Skin epidermis (tissue), 12 donors: ENCODE results near the gene NRCAM.
"Not testable (repeated sequence)": the region's sequence is repeated elsewhere in the genome, so short reads cannot be mapped to it uniquely, and the experiment has no call there.

Experiments
- H3K27ac ChIP-seq, 21 experiments: fragments of 200-600 bp; sonication (generic) in 11 of 21; one replicate each; pipeline ENCODE4 v1.5.0; 2020; ENCODE audit warnings: mild to moderate bottlenecking in 3 of 21, inconsistent platforms in 2 of 21, moderate library complexity in 2 of 21
- H3K4me3 ChIP-seq, 7 experiments: fragments of 200-600 bp; sonication (generic) in 2 of 7; one replicate each; pipeline ENCODE4 v1.5.0; 2020; ENCODE audit warnings: inconsistent platforms in 2 of 7, mild to moderate bottlenecking in 2 of 7, moderate library complexity in 1 of 7

NRCAM gene

DNA sequence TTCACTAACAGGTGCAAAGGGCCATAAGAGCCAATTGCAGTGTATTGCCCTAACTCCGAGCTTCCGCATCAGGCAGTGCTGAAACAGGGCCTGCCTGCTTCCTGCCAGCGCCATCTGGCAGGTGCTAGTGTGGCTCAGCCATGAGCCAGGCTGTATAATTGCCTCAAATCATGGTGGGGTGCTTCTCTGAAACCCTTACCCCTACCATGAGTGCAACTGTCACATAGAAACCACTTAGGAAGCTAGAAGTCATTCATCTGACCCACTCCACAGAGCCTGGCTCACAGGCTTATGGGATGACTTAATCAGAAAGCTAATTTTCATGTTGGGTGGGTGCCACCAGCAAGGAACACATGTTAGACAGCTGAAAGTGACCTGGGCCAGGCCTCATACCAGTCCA lies 192.8 kb downstream of the NRCAM start:
- Histone ChIP-seq H3K27ac (no peak overlapping the region), H3K4me3 (no peak overlapping the region)

DNA sequence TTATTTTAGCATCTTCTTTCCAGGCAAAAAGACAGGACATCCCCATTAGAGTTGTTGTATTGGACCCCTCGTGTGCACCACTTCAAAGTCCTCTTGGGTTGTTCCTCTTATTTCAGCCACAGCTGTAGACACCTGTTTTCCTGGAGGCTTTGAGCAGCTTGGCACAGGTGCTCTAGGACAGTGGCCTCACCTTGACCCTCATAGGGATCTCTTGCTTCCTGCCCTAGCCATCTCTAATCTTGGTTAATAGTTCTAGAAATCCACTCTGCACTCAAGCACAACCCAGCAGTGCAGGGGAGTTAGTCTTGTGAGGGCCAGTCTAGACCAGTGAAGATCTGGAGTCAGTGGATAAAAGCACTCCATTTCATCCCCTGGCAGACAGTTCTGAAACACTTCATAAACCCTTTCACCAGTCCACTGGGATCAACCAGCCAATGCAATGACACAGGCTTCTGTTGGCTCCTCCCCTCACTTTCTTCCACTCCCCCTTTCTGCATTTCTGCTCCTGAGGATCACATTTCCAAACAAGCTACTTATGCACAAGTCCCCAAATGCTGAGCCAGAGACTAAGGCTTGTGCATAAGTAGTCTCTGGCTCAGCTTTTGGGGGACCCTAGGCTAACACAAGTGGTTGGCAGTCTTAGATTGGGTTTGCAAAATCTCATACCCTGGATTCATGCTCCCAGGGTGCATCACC lies 194.5 kb downstream of the NRCAM start:
- H3K27ac ChIP-seq: no peak overlapping the region
- no peak overlapping the region for H3K4me3 ChIP-seq

DNA sequence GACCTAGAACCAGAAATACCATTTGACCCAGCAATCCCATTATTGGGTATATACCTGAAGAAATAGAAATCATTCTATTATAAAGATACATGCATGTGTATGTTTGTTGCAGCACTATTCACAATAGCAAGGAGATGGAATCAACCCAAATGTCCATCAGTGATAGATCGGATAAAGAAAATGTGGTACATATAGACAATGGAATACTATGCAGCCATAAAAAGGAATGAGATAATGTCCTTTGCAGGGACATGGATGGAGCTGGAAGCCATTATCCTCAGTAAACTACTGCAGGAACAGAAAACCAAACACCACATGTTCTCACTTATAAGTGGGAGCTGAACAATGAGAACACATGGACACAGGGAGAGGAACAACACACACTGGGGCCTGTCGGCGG lies 196.8 kb downstream of the NRCAM start:
- H3K4me3 ChIP-seq, H3K27ac ChIP-seq: not testable (repeated sequence)

DNA sequence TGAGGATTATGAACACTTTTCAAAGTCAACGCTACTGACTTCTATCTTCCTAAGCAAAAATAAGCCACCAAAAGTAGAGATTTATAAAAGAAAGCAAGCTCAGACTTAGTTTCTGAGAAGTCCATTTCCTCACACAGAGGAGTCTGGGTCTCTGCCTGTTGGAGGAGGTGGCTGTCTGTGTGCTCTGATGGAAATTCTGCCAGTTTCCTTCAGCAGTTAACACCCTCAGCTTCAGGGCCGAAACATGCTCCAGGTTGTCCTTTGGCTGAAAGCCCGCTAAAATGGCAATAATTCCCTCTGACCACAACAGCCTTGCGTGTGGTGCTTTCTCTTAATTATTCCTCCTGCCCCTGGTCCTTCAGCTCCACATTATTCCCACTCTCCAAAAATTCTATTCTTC lies 198.3 kb downstream of the NRCAM start:
- H3K4me3 ChIP-seq: no peak overlapping the region
- H3K27ac ChIP-seq: no peak overlapping the region

DNA sequence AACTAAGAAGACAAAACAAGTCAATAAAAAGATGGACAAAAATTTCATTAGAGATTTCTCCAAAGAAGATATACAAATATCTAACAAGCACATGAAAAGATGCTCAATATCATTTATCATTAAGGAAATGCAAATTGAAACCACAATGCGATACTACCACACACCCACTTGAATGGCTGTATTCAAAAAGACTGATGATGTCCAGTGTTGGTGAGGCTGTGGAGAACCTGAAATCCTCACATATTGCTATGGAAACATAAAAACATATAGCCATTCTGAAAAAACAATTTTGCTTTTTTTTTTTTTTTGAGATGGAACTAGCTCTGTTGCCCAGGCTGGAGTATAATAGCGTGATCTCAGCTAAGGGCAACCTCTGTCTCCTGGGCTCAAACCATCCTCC lies 202.0 kb downstream of the NRCAM start:
- no peak overlapping the region for H3K27ac ChIP-seq

DNA sequence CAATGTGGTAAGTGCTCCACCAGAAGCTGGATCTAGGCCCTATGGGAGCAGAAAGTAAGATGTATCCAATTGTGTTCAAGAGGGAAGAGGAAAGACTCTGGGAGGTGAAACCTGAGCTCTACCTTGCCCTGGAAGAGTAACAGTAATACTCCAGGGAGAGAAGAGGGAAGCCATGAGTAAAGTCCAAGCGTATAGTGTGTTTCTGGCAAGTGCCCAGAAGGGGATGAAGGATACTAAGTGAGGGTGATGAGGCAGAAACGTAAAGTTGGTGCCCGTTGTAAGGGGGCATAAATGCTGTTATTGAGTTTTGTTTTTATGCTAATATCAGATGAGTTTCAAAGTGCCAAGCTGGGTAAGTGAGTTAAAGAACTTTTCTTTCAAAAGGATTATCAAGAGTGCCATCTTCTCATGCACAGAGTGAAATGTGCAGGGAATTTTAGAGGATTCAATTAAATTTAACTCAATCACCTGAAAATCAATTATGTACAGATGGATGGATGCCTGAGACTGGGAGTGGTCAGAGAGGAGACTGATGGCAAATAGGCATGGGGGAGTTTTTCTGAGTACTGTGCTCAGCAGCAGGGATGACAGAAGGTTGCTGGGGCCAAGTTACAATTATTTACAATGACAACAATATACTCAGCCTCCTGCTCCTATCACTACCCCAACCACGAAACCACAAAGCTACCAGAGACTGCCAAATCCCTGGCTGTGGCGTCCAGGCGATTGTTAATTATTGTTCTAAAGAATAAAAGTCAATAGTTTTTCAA lies 202.8 kb downstream of the NRCAM start:
- no peak overlapping the region for H3K27ac ChIP-seq
- H3K4me3 ChIP-seq: no peak overlapping the region

More for the DNA sequence above, 202.0 kb downstream of the NRCAM start:
- no peak overlapping the region for H3K4me3 ChIP-seq

DNA sequence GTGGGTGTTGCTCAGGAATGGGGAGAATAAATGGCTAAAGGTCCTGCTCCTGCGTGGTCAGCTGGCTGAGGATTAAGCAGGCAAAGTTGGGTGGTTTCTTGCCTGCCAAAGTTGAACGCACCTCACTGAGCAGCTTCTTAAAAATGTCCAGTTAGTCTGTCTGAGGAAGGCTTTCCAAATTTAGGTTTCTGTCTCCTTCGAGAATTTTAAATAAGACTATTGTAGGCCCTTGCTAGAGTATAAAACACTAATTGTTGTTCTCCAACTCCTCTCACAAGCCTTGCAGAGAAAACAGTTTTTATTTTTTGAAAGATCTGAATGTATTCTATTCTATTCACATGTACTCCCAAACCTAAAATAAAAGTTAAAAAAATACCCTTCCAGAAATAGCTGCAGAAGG lies 204.1 kb downstream of the NRCAM start:
- Histone ChIP-seq H3K4me3 (no peak overlapping the region), H3K27ac (no peak overlapping the region)

DNA sequence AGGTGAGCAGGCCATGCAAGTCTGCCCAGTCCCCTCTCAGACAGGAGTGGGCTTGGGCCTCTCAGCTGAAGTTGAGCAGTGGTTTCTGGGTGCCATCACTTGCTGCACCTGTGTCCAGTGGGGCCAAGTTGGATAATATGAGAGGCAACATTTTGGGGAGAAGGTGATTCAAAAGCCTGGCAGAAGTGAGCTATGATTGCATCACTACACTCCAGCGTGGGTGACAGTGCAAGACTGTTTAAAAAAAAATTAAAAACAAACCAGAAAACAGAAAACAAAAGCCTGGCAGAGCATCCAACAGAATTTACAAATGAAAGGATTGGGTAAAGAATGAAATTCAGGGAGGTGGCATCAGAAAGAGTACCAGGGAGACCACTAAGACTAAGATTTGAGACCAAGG lies 204.5 kb downstream of the NRCAM start:
- H3K27ac ChIP-seq: no peak overlapping the region
- H3K4me3 ChIP-seq: no peak overlapping the region

DNA sequence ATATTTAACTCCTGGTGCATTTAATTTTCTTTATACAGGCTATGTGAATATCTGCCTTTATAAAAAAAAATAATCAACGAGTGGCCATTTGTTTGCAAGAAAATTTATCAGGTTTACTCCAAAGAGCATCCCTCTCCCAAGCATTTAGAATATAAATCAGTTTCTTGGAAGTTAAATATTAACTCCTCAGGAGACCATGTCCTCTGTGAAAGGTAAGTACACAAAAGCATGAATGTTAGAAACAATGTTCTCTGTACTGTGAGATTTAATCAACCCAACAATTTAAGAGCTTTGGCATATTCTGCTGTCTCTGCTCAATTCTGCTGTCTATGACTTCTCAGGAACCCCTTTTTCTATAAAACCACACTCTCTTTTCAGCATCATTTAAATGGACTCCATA lies 206.8 kb downstream of the NRCAM start:
- no peak overlapping the region for H3K27ac ChIP-seq
- H3K4me3 ChIP-seq: no peak overlapping the region

DNA sequence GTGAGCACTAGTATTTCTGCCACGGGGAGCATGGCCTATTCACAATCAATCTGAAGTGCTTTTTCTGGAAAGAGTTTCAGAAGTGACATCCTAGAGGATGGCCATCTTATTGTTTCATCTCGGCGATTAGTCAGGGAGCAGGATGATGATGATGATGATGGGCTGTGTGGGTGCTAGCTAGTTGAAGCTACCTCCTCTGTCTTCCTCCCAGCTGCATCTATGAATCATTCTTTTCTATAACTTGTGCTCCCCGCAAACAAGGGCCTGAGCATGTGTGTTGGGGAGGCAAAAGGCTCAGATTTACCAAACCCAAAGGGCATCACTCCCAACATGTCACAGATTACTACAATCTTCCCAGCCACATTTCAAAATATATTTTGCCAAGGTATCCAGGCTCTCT lies 207.4 kb downstream of the NRCAM start:
- Histone ChIP-seq H3K4me3 (no peak overlapping the region), H3K27ac (no peak overlapping the region)

DNA sequence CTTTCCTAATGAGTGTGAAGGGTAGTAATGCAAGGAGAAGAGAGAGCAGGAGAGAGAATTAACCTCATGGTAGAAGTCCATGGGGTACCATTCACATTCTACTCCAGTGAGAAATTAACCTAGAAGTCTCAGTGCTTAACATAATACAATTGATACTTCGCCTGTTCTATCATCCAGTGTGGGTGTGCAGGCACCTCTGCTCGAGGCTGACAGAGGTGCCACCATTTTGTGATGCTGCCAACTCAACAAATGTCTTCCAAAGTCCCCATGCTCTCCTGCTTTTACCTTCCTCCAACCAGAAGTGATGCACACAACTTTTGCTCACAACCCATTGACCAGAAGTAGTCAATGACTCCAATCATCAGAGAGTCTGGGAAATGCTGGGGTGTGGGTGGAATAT lies 207.8 kb downstream of the NRCAM start:
- no peak overlapping the region for H3K4me3 ChIP-seq
- H3K27ac ChIP-seq: no peak overlapping the region

DNA sequence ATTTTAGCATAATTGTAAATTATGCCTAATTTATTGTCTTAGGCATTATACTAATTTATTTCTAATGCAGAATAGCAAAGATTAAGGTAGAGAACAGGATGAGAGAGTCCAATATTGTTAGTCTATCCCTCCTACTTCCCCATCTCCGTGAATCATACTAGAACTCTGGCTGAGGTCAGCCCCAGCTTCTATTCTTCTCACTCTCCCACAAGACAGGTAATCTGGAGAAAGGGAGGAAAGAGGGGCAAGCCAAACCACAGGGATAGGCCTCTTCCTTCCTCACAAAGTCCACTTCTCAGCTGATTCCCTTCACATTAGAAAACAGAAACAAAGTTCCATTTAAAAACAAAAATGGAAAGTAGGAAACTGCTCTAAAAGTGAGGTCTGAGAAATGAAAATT lies 208.6 kb downstream of the NRCAM start:
- H3K27ac ChIP-seq: no peak overlapping the region
- no peak overlapping the region for H3K4me3 ChIP-seq

DNA sequence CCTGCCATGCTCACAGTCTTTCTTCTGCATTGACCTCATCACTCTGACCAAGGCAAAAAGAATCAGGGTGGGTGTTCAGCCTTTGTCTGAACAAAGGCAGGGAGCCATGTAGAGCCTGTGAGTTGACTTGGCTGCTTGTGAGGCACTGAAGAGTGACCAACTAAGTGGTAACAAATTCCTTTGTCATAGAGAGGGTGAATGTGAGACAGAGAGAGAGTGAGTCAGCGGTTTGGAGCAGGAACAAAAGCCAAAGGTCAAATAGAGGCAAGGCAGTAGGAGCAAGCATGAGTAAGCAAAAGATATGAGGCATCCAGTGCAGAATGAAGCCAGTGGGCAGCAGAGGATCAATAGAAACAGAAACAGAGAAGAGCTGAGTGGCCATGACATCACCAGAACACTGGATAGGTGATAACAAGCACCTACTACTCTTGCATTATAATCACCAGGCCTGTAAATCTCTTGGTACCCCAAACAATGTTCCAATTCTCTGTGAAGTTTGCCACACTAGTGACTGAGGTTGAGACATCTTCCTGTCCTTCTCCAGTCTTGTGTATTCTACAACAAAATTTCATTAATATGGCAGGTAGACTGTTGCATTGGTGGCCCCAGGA lies 209.9 kb downstream of the NRCAM start:
- no peak overlapping the region for H3K4me3 ChIP-seq
- no peak overlapping the region for H3K27ac ChIP-seq

DNA sequence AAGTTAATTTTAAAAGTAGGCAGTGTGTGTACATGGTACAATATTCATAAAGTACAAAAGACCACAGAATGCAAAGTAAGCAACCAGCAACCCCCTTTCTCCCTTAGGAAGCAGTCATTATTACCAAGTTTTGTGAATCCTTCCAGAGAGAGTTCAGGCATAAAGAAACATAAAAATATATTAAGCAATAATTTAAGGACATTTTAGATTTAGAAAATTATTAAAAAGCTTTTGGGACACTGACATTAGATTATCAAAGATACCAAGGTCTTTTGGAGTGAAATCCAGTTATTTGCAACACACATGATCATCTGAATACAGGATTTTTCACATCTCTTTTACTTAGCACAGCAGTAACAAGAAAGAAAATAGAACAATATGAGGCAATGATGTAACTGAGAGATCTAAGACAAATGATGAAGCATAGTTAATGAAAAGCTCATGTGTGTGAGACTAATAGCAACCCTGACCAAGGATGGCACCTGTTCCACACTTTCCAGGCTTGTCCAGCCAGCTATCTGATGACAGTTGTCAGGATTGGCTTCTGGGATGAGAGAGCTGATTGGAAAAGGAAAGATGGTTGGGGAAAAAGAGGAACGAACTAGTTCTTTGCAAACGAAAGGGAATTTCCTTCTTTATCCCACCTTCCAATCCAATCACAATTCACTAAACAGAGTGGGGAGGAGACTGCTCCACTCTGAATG lies 210.6 kb downstream of the NRCAM start:
- H3K27ac ChIP-seq: no peak overlapping the region
- no peak overlapping the region for H3K4me3 ChIP-seq

DNA sequence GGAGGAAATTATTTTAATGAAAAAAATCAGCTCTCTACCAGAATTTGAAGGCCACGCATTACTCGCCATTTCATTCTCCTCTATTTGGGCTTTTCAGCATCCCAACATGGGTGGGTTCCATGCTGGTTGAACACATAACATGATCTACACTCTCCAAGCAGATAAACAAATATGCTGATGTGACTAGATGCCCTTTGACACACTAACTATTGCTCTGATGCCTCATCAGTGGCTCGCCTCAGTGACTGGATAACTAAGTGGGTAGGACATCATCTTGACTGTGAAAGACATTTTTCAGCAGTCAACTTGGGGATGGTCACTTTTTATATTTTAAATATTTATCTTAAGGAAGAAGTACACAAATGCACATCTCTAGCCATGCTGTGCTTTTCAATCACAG lies 212.1 kb downstream of the NRCAM start:
- no peak overlapping the region for H3K27ac ChIP-seq

DNA sequence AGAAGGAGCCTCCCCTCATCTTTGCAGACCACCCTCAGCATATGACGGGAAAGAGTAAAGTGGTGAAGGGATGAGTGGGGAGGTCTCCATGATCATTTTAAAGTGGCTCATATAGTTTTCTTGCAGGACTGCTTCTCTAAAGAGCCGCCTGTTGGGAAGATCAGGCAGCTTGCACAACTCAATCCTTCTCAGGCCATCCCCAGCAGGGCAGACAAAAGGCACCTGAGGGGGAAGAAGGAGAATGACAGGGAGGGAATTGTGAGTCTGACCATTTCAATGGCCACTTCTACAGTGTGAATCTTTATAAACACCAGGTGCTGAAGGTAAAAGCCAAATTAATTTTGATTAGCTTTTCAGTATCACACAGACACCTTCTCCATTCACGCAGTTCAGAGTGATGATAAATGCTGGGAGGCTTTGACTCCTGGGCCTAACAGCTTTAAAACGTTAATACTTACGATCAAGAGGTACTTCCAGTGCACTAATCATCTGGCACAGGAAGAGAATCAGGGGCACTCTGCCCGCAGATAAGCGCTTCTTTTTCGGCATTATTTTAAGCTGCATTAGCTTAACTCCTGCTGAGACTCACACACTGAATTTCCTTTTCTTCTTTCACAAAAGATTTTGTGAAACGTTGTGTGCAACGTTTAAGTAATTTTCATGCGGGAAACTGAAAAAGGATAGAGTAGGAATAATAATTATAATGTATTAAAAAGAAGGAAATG lies 216.6 kb downstream of the NRCAM start:
- Histone ChIP-seq H3K27ac (no peak overlapping the region), H3K4me3 (no peak overlapping the region)

More for the DNA sequence above, 212.1 kb downstream of the NRCAM start:
- no peak overlapping the region for H3K4me3 ChIP-seq

DNA sequence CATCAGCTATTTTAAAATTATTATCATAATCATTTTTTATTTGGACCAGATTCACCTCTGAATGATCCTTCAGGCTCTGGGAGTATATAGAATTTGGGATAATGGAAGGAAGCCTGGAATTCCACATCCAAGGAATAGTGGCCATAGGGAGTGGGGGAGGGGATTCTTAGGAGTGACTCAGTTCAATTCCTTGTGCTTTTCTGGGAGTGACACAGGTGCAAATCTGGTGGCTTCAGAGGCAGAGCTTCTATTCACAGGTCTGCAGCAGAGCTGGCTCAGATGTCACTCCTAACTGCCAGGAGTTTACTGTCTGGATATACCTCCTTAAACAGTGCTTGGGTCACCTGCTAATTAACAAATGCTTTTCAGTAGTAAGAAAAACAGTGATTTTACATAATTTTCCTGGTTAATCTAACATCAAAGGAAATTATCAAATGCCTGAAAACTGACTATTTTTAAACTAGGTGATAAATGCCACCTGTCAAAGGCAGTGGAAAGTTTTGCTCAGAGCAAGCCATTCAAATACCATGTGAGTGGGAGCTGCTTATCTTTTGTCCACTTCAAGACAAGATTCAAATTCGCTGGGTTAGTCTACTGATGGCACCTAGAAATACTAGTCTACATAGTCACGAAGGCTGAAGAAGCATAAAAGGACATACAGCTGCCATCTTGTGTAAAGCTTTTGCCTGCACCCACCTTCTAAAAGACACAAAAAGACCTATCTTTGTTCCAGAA lies 219.4 kb downstream of the NRCAM start:
- Histone ChIP-seq H3K4me3 (no peak overlapping the region), H3K27ac (no peak overlapping the region)

DNA sequence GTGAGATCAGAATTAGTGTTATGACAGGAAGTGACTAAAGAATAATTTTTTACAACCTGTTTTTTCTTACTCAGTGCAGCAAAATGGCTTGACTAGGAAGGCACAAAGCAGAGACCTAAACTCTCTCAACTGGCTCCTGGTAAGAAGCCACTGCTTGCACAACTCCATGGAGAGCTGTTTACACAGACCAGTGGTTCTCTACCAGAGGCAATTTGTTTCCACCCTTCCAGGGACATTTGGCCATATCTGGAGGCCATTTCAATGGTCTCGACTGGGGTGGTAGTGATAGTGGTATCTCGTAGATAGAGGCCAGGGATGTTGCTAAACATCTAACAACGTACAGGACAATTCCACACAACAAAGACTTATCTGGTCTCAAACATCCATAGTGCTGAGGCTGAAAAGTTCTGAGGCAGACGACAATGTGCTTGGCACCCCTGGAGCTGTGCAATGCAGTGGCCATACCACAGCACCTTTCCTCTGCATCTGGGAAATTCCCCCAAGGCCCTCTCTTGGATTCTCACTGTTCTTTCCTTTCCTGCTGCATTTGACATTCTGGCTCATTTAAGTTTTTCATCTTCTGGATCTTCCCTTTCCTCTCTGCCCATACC lies 220.7 kb downstream of the NRCAM start:
- no peak overlapping the region for H3K27ac ChIP-seq
- H3K4me3 ChIP-seq: no peak overlapping the region

DNA sequence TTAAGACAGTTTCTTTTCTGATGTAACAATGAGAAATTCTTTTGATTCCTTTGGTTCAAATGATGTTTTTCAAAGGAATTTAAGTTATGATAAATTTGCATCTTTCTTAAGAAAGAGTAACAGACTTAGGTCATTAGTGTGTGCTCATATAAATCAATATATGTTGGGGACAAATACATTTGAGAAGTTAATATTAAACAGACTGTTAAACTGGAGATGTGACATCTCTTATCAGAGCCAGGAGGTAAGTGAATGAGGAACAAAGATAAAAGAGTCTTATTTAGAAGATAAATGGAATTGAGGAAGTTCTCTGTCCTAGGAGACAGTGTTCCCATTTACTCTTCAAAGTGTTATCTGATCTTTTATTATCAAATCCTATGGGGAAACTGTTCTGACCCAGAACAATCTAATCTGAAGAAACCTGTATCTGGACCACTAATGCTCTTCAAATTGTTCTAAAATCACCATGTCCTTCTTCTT lies 221.2 kb downstream of the NRCAM start:
- H3K27ac ChIP-seq: no peak overlapping the region
- no peak overlapping the region for H3K4me3 ChIP-seq
